ACC112 (cell line): ENCODE data around the gene MIF4GD.

ENCODE experiments used
- H2AFZ ChIP-seq: fragments of 200-600 bp; sonication (generic); one replicate; pipeline ENCODE4 v1.6.0; 2017; ENCODE audit warnings: antibody characterized with exemption, low read length; ENCODE audit not compliant: unreplicated experiment
- H3K27ac ChIP-seq: fragments of 200-600 bp; sonication (generic); 2 replicates; pipeline ENCODE4 v1.5.1; 2014; ENCODE audit warnings: low read depth, mild to moderate bottlenecking, antibody characterized with exemption, low read length, moderate library complexity
- H3K27me3 ChIP-seq: fragments of 200-600 bp; sonication (generic); 2 replicates; pipeline ENCODE4 v1.6.1; 2014; ENCODE audit warnings: mild to moderate bottlenecking, antibody characterized with exemption, low read length, moderate library complexity, mixed read lengths; ENCODE audit not compliant: insufficient read depth
- H3K36me3 ChIP-seq: fragments of 200-600 bp; sonication (generic); 2 replicates; pipeline ENCODE4 v1.6.1; 2016; ENCODE audit warnings: mild to moderate bottlenecking, antibody characterized with exemption, low read length, moderate library complexity, mixed read lengths; ENCODE audit not compliant: insufficient read depth
- H3K4me1 ChIP-seq: fragments of 200-600 bp; sonication (generic); one replicate; pipeline ENCODE4 v1.6.1; 2016; ENCODE audit warnings: low read length, mixed read lengths; ENCODE audit not compliant: insufficient read depth, unreplicated experiment, control insufficient read depth
- H3K4me3 ChIP-seq: fragments of 200-600 bp; sonication (generic); 2 replicates; pipeline ENCODE4 v1.5.1; 2014; ENCODE audit warnings: mild to moderate bottlenecking, low read depth, low read length
- H3K79me2 ChIP-seq: fragments of 200-600 bp; sonication (generic); one replicate; pipeline ENCODE4 v1.6.0; 2016; ENCODE audit warnings: low read length; ENCODE audit not compliant: control insufficient read depth, unreplicated experiment, insufficient read depth

MIF4GD gene

DNA sequence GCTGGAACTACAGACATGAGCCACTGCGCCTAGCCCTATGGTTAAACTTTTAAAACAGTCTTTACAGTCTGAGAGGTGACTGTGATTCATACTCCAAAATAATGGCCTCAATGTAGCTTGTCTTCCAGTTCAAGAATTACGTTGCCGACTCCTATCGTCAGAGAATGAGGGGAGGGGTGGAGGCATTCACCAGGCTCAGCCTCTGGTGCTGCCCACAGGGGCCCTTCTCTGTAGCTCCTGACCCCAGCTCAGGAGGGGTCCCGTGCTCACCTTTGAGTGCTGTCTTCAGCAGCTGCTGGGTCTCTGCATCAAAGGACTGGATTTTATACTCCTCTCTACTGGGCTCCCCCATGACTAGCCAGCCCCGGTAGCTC lies 1.2 kb downstream of the MIF4GD start:
- Histone ChIP-seq H2AFZ (peak overlapping the region; percentile 92), H3K27me3 (no peaks in the 10 kb centered on the region), H3K4me3 (peak overlapping the region; percentile 86), H3K36me3 (peaks cover 5% of the 10 kb centered on the region; the same call in 1 of the 2 replicates), H3K4me1 (peaks cover 24% of the 10 kb centered on the region), H3K27ac (no peak overlapping the region), H3K79me2 (no peaks in the 10 kb centered on the region)

DNA sequence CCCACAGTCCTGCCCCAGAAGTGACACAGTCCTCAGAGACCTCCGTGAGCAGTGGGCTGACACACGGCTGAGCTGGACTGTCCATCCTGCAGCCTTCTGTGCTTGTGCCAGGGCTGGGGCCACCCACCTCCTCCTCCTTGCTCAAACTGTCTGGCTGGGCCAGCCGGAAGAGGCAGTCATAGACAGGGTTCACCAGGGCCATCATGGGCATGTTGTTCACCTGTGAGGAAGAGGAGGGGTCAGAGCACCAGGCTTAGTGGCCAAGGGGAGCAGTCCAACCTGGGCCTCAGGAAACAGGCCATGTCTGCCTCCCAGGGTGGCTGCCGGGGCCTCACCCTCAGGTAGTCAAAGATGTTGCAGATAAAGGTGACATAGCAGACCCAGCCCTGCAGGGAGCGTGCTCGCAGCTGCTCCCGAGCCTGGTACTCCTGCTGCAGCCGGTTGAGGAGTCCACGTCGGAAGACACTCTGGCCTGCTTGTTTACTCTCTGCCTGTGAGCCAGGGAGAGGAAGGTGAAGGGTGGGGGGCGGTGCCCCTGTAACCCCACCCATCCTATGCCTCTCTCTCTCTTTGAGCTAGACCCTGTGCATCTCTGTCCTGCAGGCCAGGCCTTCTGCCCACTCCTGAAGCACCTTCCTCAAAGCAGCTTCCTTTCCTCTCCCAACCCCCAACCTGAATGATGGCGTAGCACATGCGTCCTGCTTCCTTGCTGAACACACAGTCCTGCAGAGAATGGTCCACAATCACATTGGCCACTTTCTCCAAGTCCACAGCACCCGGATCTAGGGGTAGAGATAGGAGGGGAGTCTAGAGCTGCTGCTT lies 3.4 kb downstream of the MIF4GD start:
- Histone ChIP-seq H3K36me3 (peaks cover 9% of the 10 kb centered on the region; the same call in 1 of the 2 replicates), H3K4me3 (no peak overlapping the region), H3K27ac (no peak overlapping the region)

DNA sequence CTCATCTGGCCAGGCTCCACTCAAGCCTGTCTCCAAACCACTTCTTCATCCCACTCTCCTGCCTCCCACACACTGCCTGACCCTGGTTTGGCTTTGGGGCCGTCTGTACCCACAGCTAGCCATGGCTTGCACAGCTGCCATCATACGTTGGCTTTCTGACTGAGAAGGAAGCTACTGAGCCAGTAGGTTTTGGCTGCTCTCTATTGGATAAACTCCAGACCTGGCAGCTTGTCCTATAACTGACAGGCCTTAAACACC lies 3.9 kb downstream of the MIF4GD start:
- Histone ChIP-seq H2AFZ (no peak overlapping the region), H3K4me3 (no peak overlapping the region), H3K27ac (no peak overlapping the region), H3K36me3 (peaks cover 9% of the 10 kb centered on the region; the same call in 1 of the 2 replicates), H3K27me3 (no peaks in the 10 kb centered on the region), H3K79me2 (peaks cover 15% of the 10 kb centered on the region), H3K4me1 (peaks cover 17% of the 10 kb centered on the region)

More for the DNA sequence above, 3.4 kb downstream of the MIF4GD start:
- Histone ChIP-seq H3K4me1 (peaks cover 20% of the 10 kb centered on the region), H2AFZ (no peak overlapping the region), H3K79me2 (peaks cover 9% of the 10 kb centered on the region), H3K27me3 (no peaks in the 10 kb centered on the region)

DNA sequence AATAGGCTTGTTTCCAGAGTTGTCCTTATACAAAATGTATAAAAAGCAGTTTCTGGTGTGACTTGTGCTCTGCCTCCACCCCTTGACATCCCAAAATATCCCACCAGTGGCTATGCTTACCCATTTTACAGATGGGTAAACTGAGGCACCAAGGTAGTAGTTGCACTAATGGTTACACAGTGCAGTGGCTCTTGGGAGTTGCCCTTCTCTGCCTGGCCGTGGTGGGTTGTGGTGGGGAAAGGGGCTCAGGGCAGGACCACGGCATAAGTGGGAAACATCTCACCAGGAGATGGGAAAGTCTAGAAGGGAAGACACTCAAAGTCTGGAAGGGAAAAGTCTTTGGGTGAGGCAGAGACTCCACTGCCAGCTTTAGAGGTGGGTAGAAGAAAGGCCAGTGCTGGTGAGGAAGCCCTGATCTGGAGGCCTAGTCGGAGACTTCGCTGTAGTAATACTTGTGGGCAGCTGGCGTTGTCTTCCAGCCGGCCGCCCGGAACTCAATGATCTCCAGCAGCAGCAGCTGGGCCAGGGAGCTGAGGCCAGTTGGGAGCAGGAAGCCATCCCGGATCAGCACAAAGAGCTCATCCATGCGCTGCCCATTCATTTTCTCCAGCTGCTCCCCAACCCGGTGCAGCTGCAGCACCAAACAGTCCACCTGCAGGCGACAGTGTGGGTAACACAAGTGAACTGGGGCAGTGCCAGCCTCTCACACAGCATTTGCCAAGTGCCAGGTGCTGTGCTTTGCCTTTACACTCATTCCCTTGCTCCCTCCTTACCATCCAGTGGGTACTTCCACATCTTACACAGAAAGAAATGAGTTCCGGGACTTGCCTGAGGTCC lies 4.5 kb downstream of the MIF4GD start:
- H3K27me3 ChIP-seq: no peaks in the 10 kb centered on the region
- peaks cover 19% of the 10 kb centered on the region for H3K79me2 ChIP-seq
- no peak overlapping the region for H3K4me3 ChIP-seq
- no peak overlapping the region for H3K27ac ChIP-seq
- no peak overlapping the region for H2AFZ ChIP-seq
- H3K36me3 ChIP-seq: peaks cover 9% of the 10 kb centered on the region; the same call in 1 of the 2 replicates
- peaks cover 13% of the 10 kb centered on the region for H3K4me1 ChIP-seq

DNA sequence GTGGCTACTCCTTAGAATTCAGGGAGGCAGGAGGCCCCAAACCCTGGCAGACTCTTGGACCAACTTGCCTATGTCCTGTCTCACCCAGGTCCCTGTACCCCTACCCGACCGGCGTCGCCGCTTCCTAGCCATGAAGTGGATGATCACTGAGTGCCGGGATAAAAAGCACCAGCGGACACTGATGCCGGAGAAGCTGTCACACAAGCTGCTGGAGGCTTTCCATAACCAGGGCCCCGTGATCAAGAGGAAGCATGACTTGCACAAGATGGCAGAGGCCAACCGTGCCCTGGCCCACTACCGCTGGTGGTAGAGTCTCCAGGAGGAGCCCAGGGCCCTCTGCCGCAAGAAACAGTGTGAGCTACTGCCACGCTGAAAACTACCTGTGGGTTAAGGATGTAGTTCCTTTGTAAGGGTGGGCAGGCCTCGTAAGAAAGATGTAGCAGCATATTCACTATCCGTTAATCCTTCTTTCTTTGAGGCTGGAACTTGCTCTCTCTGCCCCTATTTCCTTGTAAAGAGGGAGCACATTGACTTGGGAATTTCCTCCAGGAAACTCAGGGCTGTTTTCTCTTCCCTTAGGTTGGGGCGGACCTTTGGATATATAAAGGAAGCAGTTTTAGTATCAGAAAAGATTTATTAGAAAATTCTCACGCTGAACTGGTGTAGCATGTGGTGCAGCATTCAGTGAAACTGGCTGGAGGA lies 5.3 kb downstream of the MIF4GD start:
- peaks cover 24% of the 10 kb centered on the region for H3K79me2 ChIP-seq
- peaks cover 9% of the 10 kb centered on the region; the same call in 1 of the 2 replicates for H3K36me3 ChIP-seq
- no peak overlapping the region for H2AFZ ChIP-seq
- no peaks in the 10 kb centered on the region for H3K27me3 ChIP-seq
- H3K4me1 ChIP-seq: peaks cover 13% of the 10 kb centered on the region
- H3K4me3 ChIP-seq: no peak overlapping the region
- no peak overlapping the region for H3K27ac ChIP-seq

DNA sequence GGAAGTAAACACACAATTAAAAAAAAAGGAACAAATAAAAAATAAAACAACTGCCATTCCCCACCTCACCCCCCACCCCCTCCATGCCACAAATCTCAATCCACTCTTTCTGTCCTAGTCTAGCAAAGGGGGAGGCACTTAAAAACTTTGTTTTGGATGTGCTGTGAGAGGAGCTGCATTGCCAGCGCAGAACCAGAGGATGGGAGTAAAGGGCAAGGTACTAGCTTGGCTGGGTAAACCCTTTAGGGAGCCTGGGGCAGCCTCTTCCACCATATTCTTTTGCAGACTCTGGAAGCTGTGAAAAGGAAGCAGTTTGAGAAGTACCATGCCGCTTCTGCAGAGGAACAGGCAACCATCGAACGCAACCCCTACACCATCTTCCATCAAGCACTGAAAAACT lies 8.0 kb downstream of the MIF4GD start:
- Histone ChIP-seq H3K4me1 (peaks cover 17% of the 10 kb centered on the region), H3K79me2 (peaks cover 50% of the 10 kb centered on the region), H3K27me3 (no peaks in the 10 kb centered on the region), H2AFZ (no peak overlapping the region), H3K27ac (no peak overlapping the region), H3K4me3 (peak overlapping the region; percentile 94), H3K36me3 (peaks cover 9% of the 10 kb centered on the region; the same call in 1 of the 2 replicates)

DNA sequence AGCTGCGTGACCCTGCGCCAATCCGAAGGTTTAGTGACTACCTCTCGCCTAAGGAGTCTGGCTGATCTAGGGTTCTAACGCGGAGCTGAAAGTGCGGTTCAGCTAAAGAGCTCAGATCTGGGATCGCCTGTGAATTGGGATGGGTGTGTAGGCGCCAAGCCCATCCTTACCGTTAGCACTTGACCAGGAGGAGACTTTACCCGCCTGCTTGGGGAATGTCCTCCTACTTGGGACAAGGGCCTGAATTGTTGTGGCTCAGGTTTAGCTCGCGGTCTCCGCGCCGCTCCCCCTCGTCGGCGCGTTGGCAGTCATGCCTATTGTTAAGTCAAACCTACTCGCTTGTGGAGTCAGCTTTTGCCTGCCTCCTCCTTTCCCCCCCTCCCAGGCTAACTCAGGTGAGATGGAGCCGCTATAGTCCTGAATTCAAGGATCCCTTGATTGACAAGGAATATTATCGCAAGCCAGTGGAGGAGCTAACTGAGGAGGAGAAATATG lies 8.9 kb downstream of the MIF4GD start:
- peak overlapping the region; percentile 94 for H3K4me3 ChIP-seq
- H3K27me3 ChIP-seq: no peaks in the 10 kb centered on the region
- H3K27ac ChIP-seq: peak overlapping the region; percentile 94
- H3K36me3 ChIP-seq: peaks cover 9% of the 10 kb centered on the region; the same call in 1 of the 2 replicates
- peaks cover 17% of the 10 kb centered on the region for H3K4me1 ChIP-seq
- peak overlapping the region; percentile 95 for H2AFZ ChIP-seq
- peaks cover 56% of the 10 kb centered on the region for H3K79me2 ChIP-seq

DNA sequence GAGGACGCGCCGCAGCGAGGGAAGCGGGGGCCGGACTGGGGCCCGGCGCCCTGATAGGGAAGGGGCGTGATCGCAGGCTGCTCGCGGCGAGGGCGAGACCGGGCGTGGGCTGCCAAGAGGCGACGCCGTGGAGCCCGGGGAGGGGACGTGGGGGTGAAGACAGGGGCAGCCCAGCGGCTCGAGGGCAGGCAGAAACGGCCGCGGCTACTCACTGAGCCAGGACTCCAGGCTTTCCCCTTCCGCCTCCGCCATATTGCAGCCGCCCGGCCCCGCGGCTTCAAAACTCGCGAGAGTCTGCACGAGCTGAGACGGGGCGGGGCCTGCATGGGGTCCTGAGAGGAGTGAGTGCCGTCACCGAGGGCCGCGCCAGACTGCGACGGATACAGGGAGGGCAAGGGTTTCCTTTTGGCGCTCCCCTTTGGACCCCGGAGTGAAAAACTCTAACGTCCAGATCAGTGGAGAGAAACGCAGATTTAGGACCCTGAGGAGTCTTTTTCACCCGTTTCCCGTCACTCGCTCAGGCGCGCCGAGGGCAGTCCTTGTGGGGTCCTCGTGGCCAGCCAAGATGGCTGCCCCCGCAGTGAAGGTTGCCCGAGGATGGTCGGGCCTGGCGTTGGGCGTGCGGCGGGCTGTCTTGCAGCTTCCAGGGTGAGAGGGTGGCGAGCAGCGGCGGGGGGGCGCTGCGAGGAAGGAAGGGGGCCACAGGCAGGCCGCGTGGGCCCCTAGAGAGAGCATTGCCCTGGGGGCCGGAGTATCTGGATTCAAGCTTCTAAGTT lies 9.5 kb downstream of the MIF4GD start, which contains the start of the genes GGA3 and MRPS7:
Gene GGA3, minus strand, starts transcription at position 271 of the 776 bp plus-strand sequence. Its CDS starts 19 bp downstream, at position 252.
Gene MRPS7, plus strand, starts transcription at position 544 of the 776 bp plus-strand sequence. Its CDS starts 22 bp downstream, at position 566.
- H3K4me3 ChIP-seq: peak within 1 kb of the TSS; percentile 94
- peaks cover 56% of the 10 kb centered on the region for H3K79me2 ChIP-seq
- H3K27ac ChIP-seq: peak within 1 kb of the TSS; percentile 94
- peaks cover 9% of the 10 kb centered on the region; the same call in 1 of the 2 replicates for H3K36me3 ChIP-seq
- peak within 1 kb of the TSS; percentile 95 for H2AFZ ChIP-seq
- H3K4me1 ChIP-seq: peaks cover 17% of the 10 kb centered on the region
- no peaks in the 10 kb centered on the region for H3K27me3 ChIP-seq

DNA sequence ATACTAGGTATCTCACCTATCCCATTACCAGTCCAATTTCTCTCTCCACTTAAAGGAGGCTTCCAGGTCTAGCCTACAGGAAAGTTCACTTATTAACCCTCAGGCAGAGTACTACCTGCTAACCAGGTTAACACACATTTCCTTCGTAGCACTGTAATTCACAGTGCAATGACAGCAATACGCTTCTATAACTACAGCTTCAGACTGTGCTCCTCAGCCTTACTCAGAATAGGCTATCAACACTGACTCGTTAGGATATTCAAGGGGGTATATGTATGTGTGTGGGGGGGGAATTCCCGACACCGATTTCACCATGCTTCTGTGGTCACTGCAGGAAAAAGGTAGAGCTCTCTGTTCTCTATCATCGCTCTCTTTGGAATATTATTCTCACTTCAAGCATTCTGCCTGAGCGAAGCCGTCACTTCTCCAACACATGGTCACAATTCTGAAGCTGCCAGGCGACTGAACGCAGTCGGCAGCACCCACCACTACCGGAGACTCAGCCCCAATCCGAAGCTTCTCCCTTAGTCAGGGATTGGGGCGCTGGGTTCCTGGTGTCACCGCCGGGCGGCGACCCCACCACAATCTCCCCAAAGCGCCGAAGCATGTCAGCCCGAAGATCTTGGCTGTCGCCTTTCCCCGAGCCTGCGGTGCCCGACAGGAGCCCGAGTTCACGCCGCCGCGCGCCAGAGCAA lies 10.2 kb downstream of the MIF4GD start:
- Histone ChIP-seq H3K79me2 (peaks cover 60% of the 10 kb centered on the region), H3K27me3 (no peaks in the 10 kb centered on the region), H3K4me3 (peak overlapping the region; percentile 94), H3K27ac (peak overlapping the region; percentile 94), H3K4me1 (peaks cover 17% of the 10 kb centered on the region), H3K36me3 (peaks cover 4% of the 10 kb centered on the region; the same call in 1 of the 2 replicates), H2AFZ (peak overlapping the region; percentile 35)
